Right forelimb (tissue), 1 donor: Measurements from ENCODE around the gene MTA1.

Experiments
- DNase-seq: peaks from one replicate; pipeline ENCODE4 v3.0.0-alpha.2; 2018

The MTA1 gene

GRCh38 chr14:105501504-105502291, 82.1 kb downstream of the MTA1 start:
- DNase-seq = no peak

GRCh38 chr14:105502446-105503295, 83.0 kb downstream of the MTA1 start:
- no peak for DNase-seq

- DNase-seq = no peak
Measured at GRCh38 chr14:105503296-105503640, 83.6 kb downstream of the MTA1 start.

- DNase-seq = no peak
Measured at GRCh38 chr14:105503935-105504692, 84.5 kb downstream of the MTA1 start.

GRCh38 chr14:105505101-105505500, 85.5 kb downstream of the MTA1 start:
- no peak for DNase-seq

GRCh38 chr14:105507247-105507646, 87.6 kb downstream of the MTA1 start:
- DNase-seq = no peak

GRCh38 chr14:105508069-105508468, 88.4 kb downstream of the MTA1 start:
- DNase-seq = no peak

- no peak for DNase-seq
Measured at GRCh38 chr14:105508601-105509000, 89.0 kb downstream of the MTA1 start.

GRCh38 chr14:105517096-105517495, 97.5 kb downstream of the MTA1 start:
- no peak for DNase-seq

GRCh38 chr14:105519946-105520698, 100.5 kb downstream of the MTA1 start:
- DNase-seq = no peak
